ENCODE results near the gene CYREN. TPM values are rescaled to one million over a fixed set of nuclear protein-coding genes. Genes with fewer than 3 reads are reported as not detected.
"Not testable (repeated sequence)": the region's sequence is repeated elsewhere in the genome, so short reads cannot be mapped to it uniquely, and the experiment has no call there.

CYREN gene, protein sequence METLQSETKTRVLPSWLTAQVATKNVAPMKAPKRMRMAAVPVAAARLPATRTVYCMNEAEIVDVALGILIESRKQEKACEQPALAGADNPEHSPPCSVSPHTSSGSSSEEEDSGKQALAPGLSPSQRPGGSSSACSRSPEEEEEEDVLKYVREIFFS
- total RNA-seq (2014; rRNA removed; shearing (Covaris generic)) = 70.3 and 78.5 TPM in 2 replicates

- peak; percentile 97 for DNase-seq (ENCODE audit: low spot score)
Observed at GRCh38 chr7:135170274-135170997, at the start of gene CYREN. TSS of gene CYREN (minus strand) at chr7:135170707. CDS start at chr7:135168922, 1,785 bp downstream.

DNA sequence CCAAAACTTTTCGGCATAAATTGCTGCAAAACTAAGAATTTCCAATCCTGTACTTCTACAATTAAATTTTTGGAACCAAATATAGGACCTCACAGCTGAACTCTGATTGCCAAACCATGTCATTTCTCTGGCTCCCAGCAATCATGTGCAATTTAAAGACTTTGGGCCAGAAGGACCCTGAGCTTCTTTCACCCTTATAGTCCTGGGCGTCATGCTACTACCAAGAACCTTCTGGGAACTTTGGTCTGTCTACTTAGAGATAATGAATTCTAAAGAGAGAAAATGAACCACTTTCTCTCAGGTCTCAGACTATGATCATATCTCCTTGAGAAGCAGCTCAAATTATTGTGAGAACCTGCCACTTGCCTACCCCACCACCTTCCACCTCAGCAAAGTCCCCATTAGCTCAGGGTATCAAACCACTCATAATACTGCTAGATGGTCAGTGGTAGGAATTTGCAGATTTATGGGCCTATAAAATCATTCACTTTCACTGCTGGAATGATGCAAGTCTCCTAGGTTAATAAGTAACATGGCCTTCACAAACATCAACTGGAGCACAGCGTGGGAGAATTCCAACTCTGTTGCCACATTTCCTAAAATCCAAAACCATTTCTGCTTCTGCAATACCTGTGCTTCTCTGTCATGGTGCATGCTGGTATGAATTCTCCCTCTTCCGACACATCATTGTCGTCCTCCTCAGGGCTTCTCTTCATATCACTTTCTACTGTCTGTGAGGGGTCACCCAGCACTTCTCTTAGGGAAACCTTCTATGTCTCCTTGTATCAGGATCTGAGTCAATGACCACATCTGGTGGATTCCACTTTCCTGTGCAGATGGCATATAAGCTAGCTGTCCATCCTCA lies 47.4 kb upstream of the CYREN start:
- peak; percentile 76 for DNase-seq (ENCODE audit: low spot score)

DNA sequence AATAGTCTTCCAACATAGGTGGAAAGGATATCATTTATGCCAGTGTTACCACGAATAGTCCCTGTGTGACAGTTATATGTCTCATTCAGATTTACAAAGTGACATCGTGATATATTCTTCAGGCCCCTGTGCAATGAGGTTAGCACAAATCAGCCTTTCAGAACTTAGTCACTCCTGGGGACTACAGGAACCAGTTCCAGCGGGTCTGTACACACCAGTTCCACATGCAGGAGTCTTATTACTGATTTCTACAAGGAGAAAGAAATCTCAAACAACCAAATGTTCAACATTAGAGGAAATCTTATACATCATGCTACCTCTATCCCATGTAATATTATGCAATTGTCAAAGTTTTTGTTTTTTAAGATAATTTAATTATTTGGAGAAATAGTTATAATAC lies 45.2 kb upstream of the CYREN start:
- DNase-seq (ENCODE audit: low spot score) = no peak

DNA sequence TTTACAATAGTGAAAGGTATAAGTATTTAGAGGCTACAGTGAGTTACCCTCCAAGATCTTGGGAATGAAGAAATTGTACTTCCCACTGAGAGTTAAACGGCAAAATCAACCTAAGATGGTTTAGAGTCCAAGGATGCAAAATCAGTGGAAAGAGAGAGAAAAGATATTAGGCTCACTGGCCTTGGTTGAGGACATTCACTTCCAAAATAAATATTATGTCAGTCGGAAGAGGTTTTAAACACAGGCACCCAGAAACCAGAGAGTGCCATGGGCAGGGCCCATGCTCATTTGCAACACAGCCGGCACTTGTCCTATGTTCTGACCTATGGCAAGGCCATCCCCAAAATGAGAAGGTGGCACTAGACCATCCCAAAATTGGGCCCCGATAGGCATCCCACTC lies 44.7 kb upstream of the CYREN start:
- no peak for DNase-seq (ENCODE audit: low spot score)

DNA sequence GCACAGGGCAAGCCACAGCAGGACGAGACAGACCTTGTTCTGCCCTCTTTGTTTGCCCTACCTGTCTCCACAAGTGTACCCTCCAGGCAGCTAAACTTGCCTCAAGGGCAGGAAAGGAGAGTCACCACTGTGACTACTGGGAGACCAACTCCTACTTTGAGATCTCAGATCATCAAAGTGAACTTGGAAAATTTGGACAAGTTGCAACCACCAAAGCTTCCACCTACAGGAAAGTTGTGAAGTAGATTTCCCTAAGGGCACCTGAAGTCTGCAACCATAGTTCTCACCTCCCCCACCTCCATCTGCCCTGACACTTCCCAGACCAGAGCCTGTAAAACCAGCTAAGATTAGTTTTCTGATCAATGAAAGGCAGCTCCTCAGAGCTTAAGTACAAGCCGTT lies 43.3 kb upstream of the CYREN start:
- DNase-seq (ENCODE audit: low spot score) = no peak

DNA sequence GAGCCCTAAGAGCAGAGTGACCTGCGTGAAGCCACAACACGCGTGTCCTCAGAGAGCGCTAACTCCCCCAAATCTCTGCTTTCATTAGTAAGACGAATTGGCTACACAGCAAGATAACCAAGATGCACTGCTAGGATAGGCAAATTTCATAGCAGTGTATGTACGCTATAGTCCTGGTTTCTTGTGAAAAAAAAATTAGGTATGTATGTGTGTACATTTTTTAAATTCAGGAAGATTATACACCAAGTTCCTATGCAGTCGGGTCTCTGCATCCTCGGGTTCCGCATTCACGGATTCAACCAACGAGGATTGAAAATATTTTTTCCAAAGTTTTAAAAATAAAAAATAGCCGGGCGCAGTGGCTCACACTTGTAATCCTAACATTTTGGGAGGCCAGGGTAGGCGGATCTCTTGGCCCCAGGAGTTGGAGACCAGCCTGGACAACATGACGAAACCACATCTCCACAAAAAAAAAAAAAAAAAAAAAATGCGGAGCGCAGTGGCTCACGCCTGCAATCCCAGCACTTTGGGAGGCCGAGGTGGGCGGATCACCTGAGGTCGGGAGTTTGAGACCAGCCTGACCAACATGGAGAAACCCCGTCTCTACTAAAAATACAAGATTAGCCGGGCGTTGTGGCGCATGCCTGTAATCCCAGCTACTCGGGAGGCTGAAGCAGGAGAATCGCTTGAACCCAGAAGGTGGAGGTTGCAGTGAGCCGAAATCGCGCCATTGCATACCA lies 41.6 kb upstream of the CYREN start:
- not testable (repeated sequence) for DNase-seq (ENCODE audit: low spot score)

DNA sequence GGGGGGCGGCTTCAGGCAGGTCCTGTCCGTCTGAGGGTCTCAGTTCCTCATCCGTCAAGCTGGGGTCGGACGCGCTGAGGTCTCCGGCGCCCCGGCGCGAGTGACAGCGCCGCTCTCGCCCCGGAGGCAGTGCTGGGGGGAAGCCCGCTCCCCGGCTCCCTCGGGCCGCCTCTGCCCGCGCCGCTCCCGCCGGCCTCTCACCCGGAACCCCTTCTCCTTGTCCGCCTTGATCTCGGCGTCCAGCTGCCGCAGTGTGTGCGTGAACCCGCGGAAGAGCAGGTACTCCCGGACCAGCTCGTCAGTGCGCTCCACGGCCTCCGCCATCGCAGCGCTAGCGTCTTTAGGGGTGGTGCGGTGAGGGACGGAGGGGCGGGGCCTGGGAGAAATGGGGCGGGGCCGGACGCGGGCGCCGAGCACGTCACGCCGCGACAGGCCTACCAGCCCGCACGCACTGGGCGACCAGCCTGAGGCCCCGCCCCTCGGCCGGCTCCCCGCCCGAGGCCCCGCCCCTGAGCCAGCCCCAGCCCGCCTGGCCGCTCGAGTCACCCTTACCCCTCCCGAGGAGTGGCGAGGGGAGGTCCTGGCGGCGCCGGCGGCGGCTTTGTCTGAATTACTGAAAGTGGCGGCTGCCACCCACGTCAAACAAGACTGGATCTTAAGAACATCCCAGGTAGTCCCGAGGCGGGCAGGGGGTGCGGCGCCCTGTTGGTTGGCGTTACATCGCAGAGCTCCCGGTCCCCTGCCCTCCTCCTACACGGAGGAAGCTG lies 40.9 kb upstream of the CYREN start, which contains the start of gene WDR91:
WDR91 (minus strand) TSS at position 348 of the 767 bp plus-strand sequence; CDS start at position 324, 24 bp downstream.
- DNase-seq (ENCODE audit: low spot score) = peak; percentile 96

- no peak for DNase-seq (ENCODE audit: low spot score)
Observed at GRCh38 chr7:135210888-135211178, 40.3 kb upstream of the CYREN start.

DNA sequence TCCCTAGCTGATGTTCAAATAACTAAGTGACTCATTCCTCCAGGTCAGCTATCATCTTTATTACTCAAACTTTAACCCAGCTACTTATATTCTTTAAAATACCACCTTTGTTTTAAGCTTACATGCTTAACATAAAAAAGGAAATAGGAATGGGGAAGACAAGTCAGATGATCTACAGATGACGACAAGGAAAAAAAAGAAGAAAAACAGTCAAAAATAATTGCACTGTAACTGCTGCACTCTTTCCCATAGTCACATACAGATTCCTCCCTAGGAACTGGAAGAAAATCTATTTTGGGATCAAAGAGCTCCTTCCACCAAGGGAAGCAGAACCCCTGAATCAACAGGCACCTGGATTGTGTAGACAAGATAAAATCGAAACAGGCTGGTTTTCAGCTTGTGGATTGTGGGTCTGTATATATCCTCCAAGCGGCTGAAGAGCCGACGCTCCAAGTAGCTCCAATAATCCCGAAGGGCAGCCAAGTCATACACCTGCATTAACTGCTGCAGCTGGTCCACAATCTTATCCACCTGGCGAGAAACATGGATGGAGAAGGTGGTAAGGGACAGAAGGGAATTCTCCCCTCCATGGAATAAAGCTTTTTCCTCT lies 38.8 kb upstream of the CYREN start:
- DNase-seq (ENCODE audit: low spot score) = no peak

- no peak for DNase-seq (ENCODE audit: low spot score)
Observed at GRCh38 chr7:135208102-135208793, 37.7 kb upstream of the CYREN start.

DNA sequence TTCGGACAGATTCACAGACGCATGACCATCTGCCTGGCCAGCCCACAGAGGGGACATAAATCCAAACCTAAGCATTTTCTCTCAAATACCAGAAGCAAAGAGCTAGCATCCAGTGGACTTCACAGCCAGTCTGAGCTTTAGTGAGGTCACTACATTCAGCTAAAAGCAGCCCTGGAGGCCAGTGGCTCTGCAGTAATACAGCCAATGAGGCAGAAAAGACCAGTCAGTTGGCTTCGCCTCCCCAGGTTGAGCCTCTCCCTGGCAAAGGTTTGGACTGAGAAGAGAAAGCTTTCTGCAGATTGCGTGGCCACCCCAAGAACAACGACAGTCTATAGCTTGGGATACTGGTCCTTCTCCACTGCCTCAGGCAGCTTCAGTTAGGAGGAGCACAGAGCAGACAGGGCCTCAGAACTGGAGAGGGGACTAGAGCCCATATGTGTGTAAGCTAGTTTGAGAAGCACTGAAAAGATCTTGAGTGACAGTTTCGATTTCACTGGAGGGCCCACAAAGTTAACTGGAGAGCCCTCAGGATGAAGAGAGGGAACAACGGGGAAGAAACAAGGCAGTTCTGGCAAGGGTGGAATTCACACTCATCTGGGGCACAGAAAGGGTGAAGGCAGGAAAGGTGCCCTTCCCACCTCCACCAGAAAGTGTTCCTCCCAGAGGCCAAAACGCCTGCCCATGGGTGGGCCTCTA lies 37.0 kb upstream of the CYREN start:
- no peak for DNase-seq (ENCODE audit: low spot score)

DNA sequence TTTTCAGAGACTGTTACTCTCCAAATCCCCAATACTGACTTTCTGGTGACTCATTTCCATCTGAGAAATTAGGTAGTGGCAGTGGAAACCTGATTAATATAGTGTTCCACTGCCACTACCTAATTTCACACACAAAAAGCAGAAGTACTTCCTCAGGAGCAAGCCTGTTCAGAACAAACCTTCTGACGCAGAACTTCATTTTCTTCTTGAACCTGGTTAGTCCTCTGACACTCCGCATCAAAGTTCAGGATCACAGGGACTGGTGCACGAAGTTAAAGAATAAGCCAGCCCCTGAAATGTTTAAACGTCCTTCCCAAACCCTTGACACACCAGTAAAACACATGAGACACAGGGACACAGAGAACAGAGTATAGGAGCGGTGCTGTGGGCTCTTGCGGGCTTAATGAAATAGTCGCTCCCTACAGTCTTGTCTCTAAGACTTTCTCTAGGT lies 36.5 kb upstream of the CYREN start:
- no peak for DNase-seq (ENCODE audit: low spot score)

DNA sequence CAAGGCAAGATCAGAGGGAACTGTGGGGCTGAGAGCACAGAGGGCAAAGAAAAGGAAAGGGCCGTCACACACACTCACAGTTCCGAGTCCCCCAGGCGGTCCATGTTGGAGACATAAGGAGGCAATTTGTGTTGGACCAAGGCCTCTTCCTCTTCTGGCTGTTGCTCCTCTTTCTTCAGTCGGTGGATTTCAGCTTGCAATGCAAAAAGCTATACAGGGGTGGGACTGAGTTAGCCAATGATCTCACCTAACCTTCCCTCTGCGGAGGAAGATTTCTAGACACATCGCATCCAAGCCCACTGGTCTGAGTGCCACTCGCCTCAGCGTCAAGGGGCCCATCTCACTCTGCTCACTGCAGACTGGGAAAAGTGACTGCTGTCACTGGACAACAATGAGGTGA lies 35.3 kb upstream of the CYREN start:
- DNase-seq (ENCODE audit: low spot score) = no peak

DNA sequence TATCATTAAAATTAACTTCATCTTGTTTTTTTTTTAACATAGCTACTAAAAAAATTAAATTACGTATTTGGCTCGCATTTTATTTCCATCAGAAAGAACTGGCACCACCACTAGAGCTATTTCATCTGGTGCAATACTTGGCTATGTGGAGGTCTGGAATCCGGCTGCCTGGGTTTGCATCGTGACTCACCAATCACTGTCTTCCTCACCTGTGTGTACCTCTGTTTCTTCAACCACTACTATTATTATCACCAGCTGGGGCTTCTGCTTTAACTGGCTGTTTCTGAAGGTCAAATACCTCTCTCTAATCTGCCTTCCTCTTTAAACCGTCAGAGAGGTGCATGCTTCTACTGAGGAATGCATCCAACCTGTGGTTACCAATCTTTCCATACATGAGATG lies 34.4 kb upstream of the CYREN start:
- DNase-seq (ENCODE audit: low spot score) = no peak

- DNase-seq (ENCODE audit: low spot score) = no peak
Observed at GRCh38 chr7:135204341-135204749, 33.8 kb upstream of the CYREN start.

DNA sequence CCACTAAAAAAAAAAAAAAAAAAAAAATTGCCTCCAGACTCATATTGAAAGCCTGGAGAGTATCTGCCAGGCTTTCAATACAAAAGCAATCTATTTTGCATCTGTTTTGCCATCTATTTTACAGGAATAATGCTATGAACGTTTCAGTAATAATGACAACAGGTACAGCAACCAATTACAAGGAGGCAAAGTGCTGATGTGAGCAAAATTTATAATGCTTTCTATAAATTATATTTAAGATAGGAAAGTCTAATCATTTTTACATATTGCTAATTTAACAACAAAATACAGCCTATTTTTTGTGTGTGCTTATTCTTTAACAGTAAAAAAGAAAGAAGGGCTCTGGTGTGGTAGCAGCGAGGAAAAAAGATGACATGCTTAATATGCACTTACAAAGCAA lies 30.8 kb upstream of the CYREN start:
- no peak for DNase-seq (ENCODE audit: low spot score)

GRCh38 chr7:135200821-135201331 lies 30.4 kb upstream of the CYREN start:
- DNase-seq (ENCODE audit: low spot score) = no peak

GRCh38 chr7:135199439-135199838 lies 28.9 kb upstream of the CYREN start:
- DNase-seq (ENCODE audit: low spot score) = no peak
